ENCODE data around the gene MROH2A.

GRCh38 chr2:233795735-233796171, 17.6 kb downstream of the MROH2A start:
- no peak for TF ChIP-seq CTCF (IDR thresholded peaks at IDR 0.05 in 8 of 11, conservative IDR thresholded peaks at IDR 0.05 in 3 of 11)
- no peak for TF ChIP-seq POLR2AphosphoS5 (IDR thresholded peaks at IDR 0.05)

Measured in spleen (tissue), 7 donors.